ENCODE measurements around the gene APCDD1.

- no peak for TF ChIP-seq CTCF (conservative IDR thresholded peaks at IDR 0.05; ENCODE audit: low read depth, low read length)
- TF ChIP-seq EZH2 (IDR thresholded peaks at IDR 0.05; ENCODE audit: borderline replicate concordance, low read depth, low read length, poor library complexity, severe bottlenecking) = no peak
Measured at GRCh38 chr18:10537765-10538164, 83.3 kb downstream of the APCDD1 start.
